OCI-LY3 (cell line): ENCODE data around the gene RDH8.
A peak's percentile ranks its signal among the peaks of the same experiment; 100 is the strongest.

Experiments
- H2AFZ ChIP-seq: fragments of 200-600, 300-600 bp; shearing (Covaris generic); 2 replicates; pipeline ENCODE4 v1.6.0; 2014; ENCODE audit warnings: antibody characterized with exemption, low read depth, low read length
- H3K27ac ChIP-seq: fragments of 200-600, 300-600 bp; sonication (generic); 2 replicates; pipeline ENCODE4 v1.5.1; 2014; ENCODE audit warnings: mild to moderate bottlenecking, low read length, moderate library complexity, mixed read lengths
- H3K27me3 ChIP-seq: fragments of 200-600, 300-600 bp; sonication (generic); 2 replicates; pipeline ENCODE4 v1.6.1; 2014; ENCODE audit warnings: low read depth, low read length, mixed read lengths
- H3K36me3 ChIP-seq: fragments of 200-600, 300-600 bp; sonication (generic); replicated peaks from 2 replicates; pipeline ENCODE3; 2014; ENCODE audit warnings: low read depth, low read length, mixed read lengths
- H3K4me1 ChIP-seq: fragments of 300-600, 200-600 bp; sonication (generic); 2 replicates; pipeline ENCODE4 v1.6.1; 2014; ENCODE audit warnings: low read length, mixed read lengths
- H3K4me2 ChIP-seq: fragments of 200-600, 300-600 bp; sonication (generic); 2 replicates; pipeline ENCODE4 v1.6.1; 2014; ENCODE audit warnings: low read length, mixed read lengths
- H3K4me3 ChIP-seq: fragments of 300-600, 200-600 bp; sonication (generic); 2 replicates; pipeline ENCODE4 v1.5.1; 2014; ENCODE audit warnings: antibody characterized with exemption, mild to moderate bottlenecking, low read length, moderate library complexity
- H3K79me2 ChIP-seq: fragments of 300-600, 200-600 bp; shearing (Covaris generic); 2 replicates; pipeline ENCODE4 v1.6.1; 2014; ENCODE audit warnings: mild to moderate bottlenecking, low read length, mixed read lengths
- H3K9ac ChIP-seq: fragments of 300-600, 200-600 bp; shearing (Covaris generic); 2 replicates; pipeline ENCODE4 v1.6.0; 2014; ENCODE audit warnings: mild to moderate bottlenecking, low read length, moderate library complexity
- H3K9me3 ChIP-seq: fragments of 200-600, 300-600 bp; shearing (Covaris generic); 2 replicates; pipeline ENCODE4 v1.6.1; 2014; ENCODE audit warnings: low read length, mixed read lengths; ENCODE audit not compliant: insufficient read depth
- H4K20me1 ChIP-seq: fragments of 200-600, 300-600 bp; sonication (generic); 2 replicates; pipeline ENCODE4 v1.6.1; 2016; ENCODE audit warnings: low read length, mixed read lengths; ENCODE audit not compliant: insufficient read depth
- EZH2phosphoT487 ChIP-seq: fragments of 200-600 bp; shearing (Covaris generic); IDR thresholded peaks from 2 replicates; pipeline ENCODE4 v1.6.1; 2018; ENCODE audit warnings: antibody characterized with exemption, mixed run types, low read depth
- TF ChIP-seq, protein P1 (sequence below): fragments of 200-600, 300-600 bp; sonication (generic); IDR thresholded peaks from 2 replicates; pipeline ENCODE4 v1.5.1; 2014; ENCODE audit warnings: antibody characterized with exemption, low read length, low read depth

Gene RDH8

DNA sequence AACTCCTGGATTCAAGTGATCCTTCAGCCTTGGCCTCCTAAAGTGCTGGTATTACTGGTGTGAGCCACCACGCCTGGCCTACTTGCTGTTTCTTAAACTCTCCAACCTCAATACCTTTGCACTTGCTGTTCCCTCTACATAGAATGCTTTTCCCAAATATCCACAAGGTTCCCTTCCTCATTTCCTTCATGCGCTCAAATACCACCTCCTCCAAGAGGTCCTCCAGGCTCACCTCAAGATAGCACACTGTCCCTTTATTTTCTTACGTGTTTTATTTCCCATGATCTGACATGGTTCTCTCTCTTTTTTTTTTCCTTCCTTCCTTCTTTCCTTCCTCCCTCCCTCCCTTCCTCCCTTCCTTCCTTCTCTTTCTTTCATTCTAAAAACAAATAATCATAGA lies 13.5 kb downstream of the RDH8 start:
- Histone ChIP-seq H3K27ac (no peak overlapping the region), H3K27me3 (peaks cover 42% of the 10 kb centered on the region), H3K4me2 (no peak overlapping the region)

DNA sequence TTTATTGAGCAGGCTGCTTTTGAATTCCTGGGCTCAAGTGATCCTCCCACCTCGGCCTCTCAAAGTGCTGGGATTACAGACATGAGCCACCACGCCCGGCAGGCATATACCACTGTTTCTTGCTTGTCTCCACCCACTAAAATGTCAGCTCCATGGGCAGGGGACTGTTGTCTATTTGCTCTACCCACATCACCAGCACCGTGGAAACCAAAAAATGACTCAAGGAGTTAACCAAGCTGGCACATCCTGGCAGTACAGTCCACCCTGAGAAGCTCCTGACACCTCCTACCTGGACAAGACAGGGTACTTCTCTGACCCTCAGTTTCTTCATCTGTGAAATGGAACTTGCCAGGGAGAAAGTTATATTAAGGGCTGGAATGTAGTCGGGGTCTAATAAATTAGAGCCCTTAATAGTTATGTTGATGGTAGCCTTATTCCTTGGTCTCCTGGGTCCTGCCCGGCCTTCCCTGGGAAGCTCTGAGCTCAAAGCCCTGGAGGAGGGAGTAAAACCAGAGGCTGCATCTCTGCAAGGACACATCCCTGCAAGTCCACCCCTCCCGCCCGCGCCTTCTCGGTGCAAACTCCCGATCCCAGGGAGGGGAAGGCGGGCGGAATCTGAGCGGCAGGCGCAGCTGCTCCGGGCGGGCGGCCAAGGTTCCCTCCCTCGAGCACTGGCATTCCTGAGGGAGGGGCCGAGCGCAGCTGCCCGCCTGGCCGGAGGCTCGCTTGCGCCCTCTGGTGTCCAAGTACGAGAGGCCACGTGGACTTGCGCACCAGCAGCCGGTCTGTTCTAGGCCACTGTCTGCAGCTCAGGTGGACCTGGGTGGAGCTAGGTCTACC lies 14.1 kb downstream of the RDH8 start:
- H3K36me3 ChIP-seq, result no peaks in the 10 kb centered on the region
- H3K9me3 ChIP-seq, result no peaks in the 10 kb centered on the region
- no peak overlapping the region for H3K9ac ChIP-seq
- H3K27me3 ChIP-seq, result peaks cover 42% of the 10 kb centered on the region
- peak overlapping the region; percentile 62 for H3K4me3 ChIP-seq
- peaks cover 5% of the 10 kb centered on the region; the same call in 1 of the 2 replicates for H3K4me1 ChIP-seq
- no peak for TF ChIP-seq EZH2phosphoT487
- TF ChIP-seq, protein P1, sequence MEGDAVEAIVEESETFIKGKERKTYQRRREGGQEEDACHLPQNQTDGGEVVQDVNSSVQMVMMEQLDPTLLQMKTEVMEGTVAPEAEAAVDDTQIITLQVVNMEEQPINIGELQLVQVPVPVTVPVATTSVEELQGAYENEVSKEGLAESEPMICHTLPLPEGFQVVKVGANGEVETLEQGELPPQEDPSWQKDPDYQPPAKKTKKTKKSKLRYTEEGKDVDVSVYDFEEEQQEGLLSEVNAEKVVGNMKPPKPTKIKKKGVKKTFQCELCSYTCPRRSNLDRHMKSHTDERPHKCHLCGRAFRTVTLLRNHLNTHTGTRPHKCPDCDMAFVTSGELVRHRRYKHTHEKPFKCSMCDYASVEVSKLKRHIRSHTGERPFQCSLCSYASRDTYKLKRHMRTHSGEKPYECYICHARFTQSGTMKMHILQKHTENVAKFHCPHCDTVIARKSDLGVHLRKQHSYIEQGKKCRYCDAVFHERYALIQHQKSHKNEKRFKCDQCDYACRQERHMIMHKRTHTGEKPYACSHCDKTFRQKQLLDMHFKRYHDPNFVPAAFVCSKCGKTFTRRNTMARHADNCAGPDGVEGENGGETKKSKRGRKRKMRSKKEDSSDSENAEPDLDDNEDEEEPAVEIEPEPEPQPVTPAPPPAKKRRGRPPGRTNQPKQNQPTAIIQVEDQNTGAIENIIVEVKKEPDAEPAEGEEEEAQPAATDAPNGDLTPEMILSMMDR, result peak; percentile 98
- H4K20me1 ChIP-seq, result no peaks in the 10 kb centered on the region
- no peaks in the 10 kb centered on the region for H3K79me2 ChIP-seq
- H3K27ac ChIP-seq, result no peak overlapping the region
- H3K4me2 ChIP-seq, result peak overlapping the region; percentile 74
- 0 out of 2 replicates have a peak overlapping the region, but pooled peaks have one; percentile 0 for H2AFZ ChIP-seq

More for the DNA sequence above, 13.5 kb downstream of the RDH8 start:
- H3K4me1 ChIP-seq, result peaks cover 5% of the 10 kb centered on the region; the same call in 1 of the 2 replicates
- no peak overlapping the region for H2AFZ ChIP-seq
- H3K9me3 ChIP-seq, result no peaks in the 10 kb centered on the region
- no peak for TF ChIP-seq EZH2phosphoT487
- TF ChIP-seq, protein P1, result no peak
- no peak overlapping the region for H3K9ac ChIP-seq
- no peak overlapping the region for H3K4me3 ChIP-seq
- no peaks in the 10 kb centered on the region for H3K36me3 ChIP-seq
- no peaks in the 10 kb centered on the region for H3K79me2 ChIP-seq
- H4K20me1 ChIP-seq, result no peaks in the 10 kb centered on the region

DNA sequence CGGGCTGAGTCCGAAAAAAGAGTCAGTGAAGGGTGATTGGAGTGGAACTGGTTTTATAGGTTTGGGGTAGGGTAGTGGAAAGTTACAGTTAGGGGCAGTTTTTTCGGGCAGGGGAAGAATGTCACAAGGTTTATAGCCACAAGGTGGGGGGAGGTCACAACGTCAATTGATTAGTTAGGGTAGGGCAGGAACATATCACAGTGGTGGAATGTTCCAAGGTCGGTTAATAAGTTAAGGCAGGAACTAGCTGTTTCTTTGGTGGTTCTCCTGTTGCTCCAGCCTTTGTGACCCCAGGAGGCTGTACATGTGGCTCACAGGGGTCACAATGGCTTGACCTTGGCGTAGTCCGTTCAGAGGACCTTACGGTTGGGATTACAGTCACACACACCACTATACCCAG lies 20.3 kb downstream of the RDH8 start:
- Histone ChIP-seq H4K20me1 (no peaks in the 10 kb centered on the region), H3K4me2 (no peak overlapping the region), H3K4me1 (no peaks in the 10 kb centered on the region), H3K27ac (no peak overlapping the region), H3K4me3 (no peak overlapping the region), H3K27me3 (peaks cover 66% of the 10 kb centered on the region), H3K9ac (no peak overlapping the region), H2AFZ (no peak overlapping the region), H3K79me2 (no peaks in the 10 kb centered on the region), H3K9me3 (no peaks in the 10 kb centered on the region), H3K36me3 (no peaks in the 10 kb centered on the region)
- TF ChIP-seq, protein P1, result no peak
- TF ChIP-seq EZH2phosphoT487, result no peak

DNA sequence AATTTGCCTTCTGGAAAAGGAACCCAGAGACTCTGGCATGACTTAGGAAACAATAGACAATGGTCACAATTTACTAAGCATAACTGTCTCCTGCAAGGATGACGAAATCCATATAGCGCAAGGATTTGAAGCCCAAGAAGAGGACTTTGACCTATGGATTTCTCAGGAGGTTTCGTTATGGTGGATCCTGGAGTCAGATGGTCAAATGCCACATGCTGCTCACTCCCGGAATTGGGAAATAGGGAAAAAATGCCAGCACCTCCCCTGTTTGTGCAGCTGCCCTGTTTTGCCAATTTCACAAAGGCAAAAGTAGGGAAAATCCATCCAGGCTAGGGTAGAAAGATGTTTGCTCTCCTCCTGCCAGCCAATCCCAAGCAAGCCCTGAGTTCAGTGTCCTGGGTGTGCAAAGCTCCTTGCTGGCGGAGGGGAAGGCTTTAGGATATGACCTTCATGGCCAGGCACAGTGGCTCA lies 23.4 kb downstream of the RDH8 start:
- no peak for TF ChIP-seq EZH2phosphoT487
- no peaks in the 10 kb centered on the region for H3K36me3 ChIP-seq
- no peak overlapping the region for H3K4me3 ChIP-seq

More for the DNA sequence above, 23.4 kb downstream of the RDH8 start:
- H3K9ac ChIP-seq, result no peak overlapping the region
- H3K79me2 ChIP-seq, result no peaks in the 10 kb centered on the region
- H3K27me3 ChIP-seq, result peaks cover 56% of the 10 kb centered on the region
- H3K4me2 ChIP-seq, result no peak overlapping the region
- H3K4me1 ChIP-seq, result no peaks in the 10 kb centered on the region
- H3K9me3 ChIP-seq, result no peaks in the 10 kb centered on the region
- no peak overlapping the region for H3K27ac ChIP-seq
- H2AFZ ChIP-seq, result no peak overlapping the region
- no peaks in the 10 kb centered on the region for H4K20me1 ChIP-seq
